ENCODE measurements around the gene RBM6. TPM values are rescaled to one million over a fixed set of nuclear protein-coding genes. Genes with fewer than 3 reads are reported as not detected.
"Not testable (repeated sequence)": the region's sequence is repeated elsewhere in the genome, so short reads cannot be mapped to it uniquely, and the experiment has no call there.

RBM6 gene
- total RNA-seq, 1 experiment from 2014 or later, result 118 TPM

GRCh38 chr3:50028346-50028745, 88.4 kb downstream of the RBM6 start:
- Mint-ChIP-seq H3K36me3 (peaks cover 17% of the 10 kb centered on the region), H3K4me1 (peaks cover 6% of the 10 kb centered on the region), H3K27me3 (ENCODE audit: low read depth) (no peaks in the 10 kb centered on the region), H3K9me3 (peaks cover 3% of the 10 kb centered on the region; the same call in 1 of the 2 replicates), H3K4me3 (no peak overlapping the region), H3K27ac (peak overlapping the region; percentile 16)
- ChIA-PET POLR2A (no interaction called here), CTCF (no interaction called here)
- DNase-seq (ENCODE audit: low spot score) (no peak), ATAC-seq (no peak)
- TF ChIP-seq SOX15 (CRISPR knock-in tag; IDR thresholded peaks at IDR 0.05), result no peak
- no peak for TF ChIP-seq ZNF423 (CRISPR knock-in tag; IDR thresholded peaks at IDR 0.05)
- no peak for TF ChIP-seq SMAD3 (CRISPR knock-in tag; IDR thresholded peaks at IDR 0.05; ENCODE audit: borderline replicate concordance)
- TF ChIP-seq IRF2 (CRISPR knock-in tag; IDR thresholded peaks at IDR 0.05; ENCODE audit: borderline replicate concordance, low read depth), result no peak
- TF ChIP-seq MLX (CRISPR knock-in tag; IDR thresholded peaks at IDR 0.05), result no peak

- H3K27me3 Mint-ChIP-seq (ENCODE audit: low read depth); H3K4me3 Mint-ChIP-seq; H3K4me1 Mint-ChIP-seq; H3K27ac Mint-ChIP-seq; DNase-seq (ENCODE audit: low spot score); H3K9me3 Mint-ChIP-seq; CTCF ChIA-PET; POLR2A ChIA-PET; ATAC-seq: not testable (repeated sequence)
- peaks cover 14% of the 10 kb centered on the region for H3K36me3 Mint-ChIP-seq
Measured at GRCh38 chr3:50031201-50031600, 91.3 kb downstream of the RBM6 start.

GRCh38 chr3:50044976-50045375, 105.0 kb downstream of the RBM6 start:
- Mint-ChIP-seq H3K4me3 (no peak overlapping the region), H3K9me3 (no peaks in the 10 kb centered on the region), H3K27ac (no peak overlapping the region), H3K36me3 (peaks cover 13% of the 10 kb centered on the region), H3K4me1 (no peaks in the 10 kb centered on the region), H3K27me3 (ENCODE audit: low read depth) (no peaks in the 10 kb centered on the region)
- ChIA-PET CTCF (no interaction called here), POLR2A (interaction anchor here (0.6 kb wide), 1 partner anchor 15 kb away, joined by 6 read pairs; no protein-coding TSS in a partner anchor)
- DNase-seq (ENCODE audit: low spot score) (no peak), ATAC-seq (no peak)
- no peak for TF ChIP-seq IRF2 (CRISPR knock-in tag; IDR thresholded peaks at IDR 0.05; ENCODE audit: borderline replicate concordance, low read depth)
- no peak for TF ChIP-seq AR (CRISPR knock-in tag; IDR thresholded peaks at IDR 0.05)
- TF ChIP-seq ZNF425 (CRISPR knock-in tag; conservative IDR thresholded peaks at IDR 0.05), result no peak

- no peak for ATAC-seq
- no peak for TF ChIP-seq GTF2I (CRISPR knock-in tag; conservative IDR thresholded peaks at IDR 0.05)
- TF ChIP-seq ELF4 (CRISPR knock-in tag; IDR thresholded peaks at IDR 0.05; ENCODE audit: low read depth), result no peak
- TF ChIP-seq ZNF121 (CRISPR knock-in tag; IDR thresholded peaks at IDR 0.05), result no peak
- no peak for TF ChIP-seq ZNF219 (CRISPR knock-in tag; IDR thresholded peaks at IDR 0.05; ENCODE audit: borderline replicate concordance)
- TF ChIP-seq FOXJ3 (CRISPR knock-in tag; IDR thresholded peaks at IDR 0.05; ENCODE audit: borderline replicate concordance), result no peak
- TF ChIP-seq STAT6 (CRISPR knock-in tag; conservative IDR thresholded peaks at IDR 0.05; ENCODE audit: low read depth), result no peak
- no peak for TF ChIP-seq E2F1 (CRISPR knock-in tag; IDR thresholded peaks at IDR 0.05)
- no peak for TF ChIP-seq ATF1 (CRISPR knock-in tag; IDR thresholded peaks at IDR 0.05)
- no peak for TF ChIP-seq ERG (CRISPR knock-in tag; IDR thresholded peaks at IDR 0.05)
- TF ChIP-seq FOXP1 (CRISPR knock-in tag; IDR thresholded peaks at IDR 0.05; ENCODE audit: borderline replicate concordance), result no peak
- TF ChIP-seq TEAD4 (CRISPR knock-in tag; IDR thresholded peaks at IDR 0.05), result no peak
Measured at GRCh38 chr3:50047426-50047825, 107.5 kb downstream of the RBM6 start.

More at GRCh38 chr3:50047426-50047825, 107.5 kb downstream of the RBM6 start:
- no peaks in the 10 kb centered on the region for H3K9me3 Mint-ChIP-seq
- H3K4me1 Mint-ChIP-seq, result no peaks in the 10 kb centered on the region
- POLR2A ChIA-PET, result no interaction called here
- DNase-seq (ENCODE audit: low spot score), result no peak
- no peak overlapping the region for H3K27ac Mint-ChIP-seq
- no peaks in the 10 kb centered on the region for H3K27me3 Mint-ChIP-seq (ENCODE audit: low read depth)
- peaks cover 20% of the 10 kb centered on the region for H3K36me3 Mint-ChIP-seq
- H3K4me3 Mint-ChIP-seq, result no peak overlapping the region
- CTCF ChIA-PET, result interaction anchor here (1.9 kb wide), 1 partner anchor 118 kb away, joined by 4 read pairs; the partner anchor contains the start of gene MON1A
